ENCODE data around the gene PRSS22. TPM values are rescaled to one million over a fixed set of nuclear protein-coding genes. Genes with fewer than 3 reads are reported as not detected.
A peak's percentile ranks its signal among the peaks of the same experiment; 100 is the strongest.

PRSS22 gene
- total RNA-seq, 1 donor from 2014 or later: not detected

DNA sequence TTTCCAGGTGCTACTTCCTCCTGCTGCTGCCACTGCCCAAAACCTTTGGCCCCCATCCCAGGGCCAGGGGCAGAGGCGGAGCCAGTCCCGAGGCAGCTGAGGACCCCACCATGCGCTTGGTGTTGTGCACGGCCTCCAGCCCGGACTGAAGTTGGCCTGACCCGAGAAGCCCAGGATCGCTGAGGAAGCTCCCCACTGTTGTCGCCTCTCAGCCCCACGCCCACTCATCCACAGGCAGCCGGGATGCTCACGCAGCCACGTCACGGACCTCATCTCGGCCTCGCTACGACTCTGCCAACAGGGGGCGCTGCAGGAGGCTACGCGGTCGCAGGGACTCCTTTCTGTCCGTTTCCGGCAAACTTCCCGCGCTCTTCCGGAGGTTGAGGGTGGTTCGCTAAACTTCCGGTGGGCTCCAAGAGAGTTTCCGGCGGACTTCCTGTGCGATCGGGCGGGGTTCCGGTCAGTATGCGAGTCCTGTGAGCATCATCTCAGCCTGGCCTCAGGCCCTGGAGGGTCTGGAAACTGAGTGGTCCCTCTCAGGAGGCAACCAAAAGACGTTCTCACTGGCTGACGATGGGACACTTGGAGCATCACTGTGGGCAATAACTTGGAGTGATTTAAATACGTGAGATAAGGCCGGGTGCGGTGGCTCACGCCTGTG is 15.5 kb downstream of the PRSS22 start:
- H3K27me3 Mint-ChIP-seq: peaks cover 10% of the 10 kb centered on the region
- POLR2A ChIA-PET: interaction anchor here (0.7 kb wide), 1 partner anchor 11 kb away, joined by 3 read pairs; no protein-coding TSS in a partner anchor
- intact Hi-C loops (cut with micrococcal nuclease): no loop called here

DNA sequence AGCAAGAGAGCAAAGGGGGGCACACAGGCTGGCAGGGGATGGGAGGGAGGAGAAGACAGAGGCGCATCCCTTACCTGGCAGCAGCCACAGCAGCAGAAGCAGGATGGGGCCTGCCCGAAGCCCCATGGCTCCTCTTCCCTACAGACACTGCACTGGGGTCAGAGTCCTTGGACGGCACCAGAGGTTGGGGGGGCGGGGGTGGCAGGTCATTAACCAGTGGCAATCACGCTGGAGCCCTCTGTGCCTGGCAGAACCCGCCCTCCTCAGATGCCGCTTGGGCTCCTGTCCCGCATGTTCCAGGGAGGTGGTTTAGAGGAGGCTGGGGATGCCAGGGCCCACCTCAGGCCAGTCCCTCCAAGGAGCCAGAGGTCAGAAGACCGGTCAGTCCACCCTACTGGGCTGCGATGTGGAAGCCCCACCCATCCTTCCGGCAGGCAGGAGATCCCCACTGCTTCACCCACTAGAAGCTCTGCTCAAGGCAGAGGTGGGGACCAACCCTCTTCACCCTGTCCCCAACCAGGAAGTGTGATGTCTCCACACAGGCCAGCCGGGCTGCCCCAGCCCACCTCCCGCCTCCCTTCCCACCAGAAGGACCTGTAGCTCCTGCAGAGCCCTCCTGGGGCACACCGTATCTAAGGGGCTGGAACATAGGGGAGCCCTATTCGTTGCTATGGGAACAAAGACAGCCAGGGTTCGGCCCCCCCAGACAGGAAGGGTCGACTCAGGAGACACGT is 16.2 kb downstream of the PRSS22 start:
- Mint-ChIP-seq H3K36me3 (ENCODE audit: low read depth) (no peaks in the 10 kb centered on the region), H3K4me3 (no peak overlapping the region), H3K27ac (no peak overlapping the region), H3K4me1 (peaks cover 15% of the 10 kb centered on the region), H3K27me3 (peaks cover 15% of the 10 kb centered on the region), H3K9me3 (no peaks in the 10 kb centered on the region)
- no peak for ATAC-seq (ENCODE audit: low read depth)
- TF ChIP-seq, protein P1, sequence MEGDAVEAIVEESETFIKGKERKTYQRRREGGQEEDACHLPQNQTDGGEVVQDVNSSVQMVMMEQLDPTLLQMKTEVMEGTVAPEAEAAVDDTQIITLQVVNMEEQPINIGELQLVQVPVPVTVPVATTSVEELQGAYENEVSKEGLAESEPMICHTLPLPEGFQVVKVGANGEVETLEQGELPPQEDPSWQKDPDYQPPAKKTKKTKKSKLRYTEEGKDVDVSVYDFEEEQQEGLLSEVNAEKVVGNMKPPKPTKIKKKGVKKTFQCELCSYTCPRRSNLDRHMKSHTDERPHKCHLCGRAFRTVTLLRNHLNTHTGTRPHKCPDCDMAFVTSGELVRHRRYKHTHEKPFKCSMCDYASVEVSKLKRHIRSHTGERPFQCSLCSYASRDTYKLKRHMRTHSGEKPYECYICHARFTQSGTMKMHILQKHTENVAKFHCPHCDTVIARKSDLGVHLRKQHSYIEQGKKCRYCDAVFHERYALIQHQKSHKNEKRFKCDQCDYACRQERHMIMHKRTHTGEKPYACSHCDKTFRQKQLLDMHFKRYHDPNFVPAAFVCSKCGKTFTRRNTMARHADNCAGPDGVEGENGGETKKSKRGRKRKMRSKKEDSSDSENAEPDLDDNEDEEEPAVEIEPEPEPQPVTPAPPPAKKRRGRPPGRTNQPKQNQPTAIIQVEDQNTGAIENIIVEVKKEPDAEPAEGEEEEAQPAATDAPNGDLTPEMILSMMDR (IDR thresholded peaks at IDR 0.05): no peak
- intact Hi-C loops (cut with micrococcal nuclease): no loop called here
- no peak for DNase-seq
- ChIA-PET CTCF (no interaction called here), POLR2A (no interaction called here)

More for the DNA sequence above, 15.5 kb downstream of the PRSS22 start:
- Mint-ChIP-seq H3K9me3 (no peaks in the 10 kb centered on the region), H3K36me3 (ENCODE audit: low read depth) (no peaks in the 10 kb centered on the region), H3K27ac (no peak overlapping the region), H3K4me1 (peaks cover 15% of the 10 kb centered on the region), H3K4me3 (peak overlapping the region; percentile 35)
- CTCF ChIA-PET: no interaction called here
- ATAC-seq (ENCODE audit: low read depth): peak; percentile 34
- TF ChIP-seq, protein P1 (IDR thresholded peaks at IDR 0.05): no peak
- DNase-seq: no peak

DNA sequence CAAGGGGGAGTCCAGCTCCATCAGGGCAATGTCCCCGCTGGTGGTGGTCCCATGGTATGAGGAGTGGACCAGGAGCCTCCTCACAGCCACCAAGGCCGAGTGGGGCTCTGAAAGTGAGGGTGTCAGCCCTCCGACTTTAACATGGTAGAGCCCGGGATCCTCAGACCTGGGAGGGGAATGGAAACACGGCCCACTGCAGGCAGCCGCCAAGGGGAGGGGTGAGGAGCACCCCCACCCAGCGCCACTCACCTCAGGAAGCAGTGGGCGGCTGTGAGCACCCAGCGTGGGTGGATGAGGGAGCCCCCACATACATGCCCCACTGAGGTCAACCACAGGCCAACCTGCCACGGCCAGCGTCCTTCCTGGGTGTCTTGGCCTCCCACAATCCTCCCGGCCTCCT is 17.1 kb downstream of the PRSS22 start:
- Mint-ChIP-seq H3K4me1 (peaks cover 15% of the 10 kb centered on the region), H3K36me3 (ENCODE audit: low read depth) (no peaks in the 10 kb centered on the region), H3K4me3 (no peak overlapping the region), H3K9me3 (no peaks in the 10 kb centered on the region), H3K27me3 (peaks cover 19% of the 10 kb centered on the region), H3K27ac (no peak overlapping the region)
- ChIA-PET CTCF (no interaction called here), POLR2A (no interaction called here)
- intact Hi-C loops (cut with micrococcal nuclease): no loop called here
- TF ChIP-seq, protein P1 (IDR thresholded peaks at IDR 0.05): no peak
- ATAC-seq (ENCODE audit: low read depth) (no peak), DNase-seq (no peak)

DNA sequence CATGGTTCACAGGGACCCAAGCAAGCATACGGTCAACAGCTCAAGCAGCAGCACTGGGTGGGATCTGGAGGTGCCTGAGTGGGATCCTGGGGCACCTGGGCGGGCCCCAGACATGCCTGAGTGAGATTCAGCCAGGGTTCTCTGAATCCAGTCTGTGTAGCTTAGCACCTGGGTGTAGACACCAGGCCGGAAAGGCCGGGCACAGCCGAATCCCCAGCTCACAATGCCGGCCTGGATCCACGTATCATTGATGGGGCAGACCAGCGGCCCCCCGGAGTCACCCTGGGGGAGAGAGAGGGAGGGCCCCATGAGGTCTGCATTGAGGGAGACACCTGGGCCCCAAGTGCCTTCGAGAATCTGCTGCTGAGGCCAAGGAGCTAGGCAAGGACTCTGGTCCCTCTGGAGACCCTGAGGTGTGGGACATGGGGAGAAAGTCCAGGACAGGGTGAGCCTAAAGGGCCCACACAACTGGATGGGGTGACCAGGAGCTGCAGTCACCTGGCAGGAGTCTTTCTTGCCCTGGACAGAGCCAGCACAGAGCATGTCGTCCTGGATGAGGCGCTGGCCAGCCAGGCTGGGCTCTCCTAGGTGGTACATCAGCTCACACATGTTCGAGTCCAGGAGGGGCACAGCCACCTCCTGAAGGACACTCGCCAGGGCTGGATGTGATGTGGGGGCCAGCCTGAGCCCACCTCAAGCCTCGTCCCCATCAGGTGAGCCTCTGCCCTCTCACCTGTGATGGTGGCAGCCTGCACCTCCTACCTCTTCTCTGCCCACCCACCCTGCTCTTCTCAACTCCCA is 18.1 kb downstream of the PRSS22 start:
- ATAC-seq (ENCODE audit: low read depth): no peak
- Mint-ChIP-seq H3K27ac (no peak overlapping the region), H3K27me3 (peaks cover 25% of the 10 kb centered on the region), H3K36me3 (ENCODE audit: low read depth) (no peaks in the 10 kb centered on the region), H3K4me1 (peaks cover 15% of the 10 kb centered on the region), H3K9me3 (no peaks in the 10 kb centered on the region), H3K4me3 (no peak overlapping the region)
- ChIA-PET POLR2A (no interaction called here), CTCF (interaction anchor here (1.0 to 1.3 kb wide), 3 partner anchors 28 to 80 kb away, joined by 4 to 7 read pairs (median 5); no protein-coding TSS in a partner anchor)
- TF ChIP-seq, protein P1 (IDR thresholded peaks at IDR 0.05): no peak
- no peak for DNase-seq
- intact Hi-C loops (cut with micrococcal nuclease): loop anchor here (1.0 kb wide), 2 partner anchors 28 to 79 kb away; no protein-coding TSS in a partner anchor
